ENCODE measurements around the gene VSIR. TPM values are rescaled to one million over a fixed set of nuclear protein-coding genes. Genes with fewer than 3 reads are reported as not detected.

Gene VSIR
- 117 TPM for total RNA-seq
- long read RNA-seq, full-length matches to known transcripts: 142 of 199 reads
- long read RNA-seq, partial matches to known transcripts: 25 of 199 reads
- long read RNA-seq, other reads (novel, unspliced or antisense): 32 of 199 reads

GRCh38 chr10:71773221-71773971, at the start of gene VSIR:
Gene VSIR, minus strand, starts transcription at chr10:71773520. Its CDS starts 81 bp downstream, at chr10:71773439.
- Histone ChIP-seq H3K9me3 (no peaks in the 10 kb centered on the region), H3K27me3 (ENCODE audit: low read depth) (no peaks in the 10 kb centered on the region), H3K4me1 (peaks cover 80% of the 10 kb centered on the region), H3K27ac (peak within 1 kb of the TSS; percentile 96), H3K36me3 (no peaks in the 10 kb centered on the region), H3K4me3 (peak within 1 kb of the TSS; percentile 80)
- ATAC-seq (peak; percentile 93 to 94), DNase-seq (peak; percentile 94)
- intact Hi-C loops (cut with DNase I): no loop called here
- peak; percentile 91 for TF ChIP-seq CTCF (IDR thresholded peaks at IDR 0.05)

- no peak for ATAC-seq
- H3K9me3 ChIP-seq: no peaks in the 10 kb centered on the region
- H3K36me3 ChIP-seq: peaks cover 100% of the 10 kb centered on the region
- intact Hi-C loops (cut with DNase I): no loop called here
- H3K4me3 ChIP-seq: no peak overlapping the region
- no peak for DNase-seq
- H3K27ac ChIP-seq: no peak overlapping the region
- H3K4me1 ChIP-seq: peaks cover 27% of the 10 kb centered on the region
- no peaks in the 10 kb centered on the region for H3K27me3 ChIP-seq (ENCODE audit: low read depth)
- TF ChIP-seq CTCF (IDR thresholded peaks at IDR 0.05): no peak
These were observed 48.8 kb upstream of the VSIR start for GRCh38 chr10:71821909-71822763.

GRCh38 chr10:71820966-71821365, 47.6 kb upstream of the VSIR start:
- peaks cover 27% of the 10 kb centered on the region for H3K4me1 ChIP-seq
- no peaks in the 10 kb centered on the region for H3K27me3 ChIP-seq (ENCODE audit: low read depth)
- H3K36me3 ChIP-seq: peaks cover 100% of the 10 kb centered on the region
- no peaks in the 10 kb centered on the region for H3K9me3 ChIP-seq
- DNase-seq (no peak), ATAC-seq (no peak)
- H3K27ac ChIP-seq: no peak overlapping the region
- H3K4me3 ChIP-seq: no peak overlapping the region
- TF ChIP-seq CTCF (IDR thresholded peaks at IDR 0.05): no peak
- intact Hi-C loops (cut with DNase I): no loop called here

GRCh38 chr10:71819985-71820384, 46.7 kb upstream of the VSIR start:
- Histone ChIP-seq H3K36me3 (peaks cover 100% of the 10 kb centered on the region), H3K27me3 (ENCODE audit: low read depth) (no peaks in the 10 kb centered on the region), H3K9me3 (no peaks in the 10 kb centered on the region), H3K4me3 (no peak overlapping the region), H3K27ac (no peak overlapping the region), H3K4me1 (peaks cover 26% of the 10 kb centered on the region)
- TF ChIP-seq CTCF (IDR thresholded peaks at IDR 0.05): no peak
- intact Hi-C loops (cut with DNase I): no loop called here
- ATAC-seq (no peak), DNase-seq (no peak)

GRCh38 chr10:71819441-71819861, 46.1 kb upstream of the VSIR start:
- Histone ChIP-seq H3K9me3 (no peaks in the 10 kb centered on the region), H3K4me3 (no peak overlapping the region), H3K4me1 (peaks cover 20% of the 10 kb centered on the region), H3K36me3 (peaks cover 98% of the 10 kb centered on the region), H3K27ac (no peak overlapping the region), H3K27me3 (ENCODE audit: low read depth) (no peaks in the 10 kb centered on the region)
- DNase-seq: no peak
- intact Hi-C loops (cut with DNase I): no loop called here
- no peak for ATAC-seq
- no peak for TF ChIP-seq CTCF (IDR thresholded peaks at IDR 0.05)
